BLaER1 (cell line): ENCODE data around the gene SLC5A7.

Experiments used
- H3K27ac ChIP-seq: shearing (Covaris generic); formaldehyde crosslinking; 2 replicates; pipeline ENCODE4 v1.8.1; 2022
- H3K27me3 ChIP-seq: shearing (Covaris generic); formaldehyde crosslinking; 2 replicates; pipeline ENCODE4 v1.8.1; 2022
- H3K36me3 ChIP-seq: shearing (Covaris generic); formaldehyde crosslinking; 2 replicates; pipeline ENCODE4 v1.8.1; 2022
- H3K4me1 ChIP-seq: shearing (Covaris generic); formaldehyde crosslinking; 2 replicates; pipeline ENCODE4 v1.8.1; 2022
- H3K4me2 ChIP-seq: shearing (Covaris generic); formaldehyde crosslinking; 2 replicates; pipeline ENCODE4 v1.8.1; 2022
- H3K4me3 ChIP-seq: shearing (Covaris generic); formaldehyde crosslinking; 2 replicates; pipeline ENCODE4 v1.8.1; 2022
- H3K9ac ChIP-seq: shearing (Covaris generic); formaldehyde crosslinking; 2 replicates; pipeline ENCODE4 v1.8.1; 2022
- H3K9me3 ChIP-seq: shearing (Covaris generic); formaldehyde crosslinking; 2 replicates; pipeline ENCODE4 v1.8.1; 2022
- H4K20me1 ChIP-seq: shearing (Covaris generic); formaldehyde crosslinking; 2 replicates; pipeline ENCODE4 v1.8.1; 2022
- Cebpa-rat ChIP-seq: shearing (Covaris generic); IDR thresholded peaks from 2 replicates; pipeline ENCODE4 v1.8.1; 2022

The SLC5A7 gene

DNA sequence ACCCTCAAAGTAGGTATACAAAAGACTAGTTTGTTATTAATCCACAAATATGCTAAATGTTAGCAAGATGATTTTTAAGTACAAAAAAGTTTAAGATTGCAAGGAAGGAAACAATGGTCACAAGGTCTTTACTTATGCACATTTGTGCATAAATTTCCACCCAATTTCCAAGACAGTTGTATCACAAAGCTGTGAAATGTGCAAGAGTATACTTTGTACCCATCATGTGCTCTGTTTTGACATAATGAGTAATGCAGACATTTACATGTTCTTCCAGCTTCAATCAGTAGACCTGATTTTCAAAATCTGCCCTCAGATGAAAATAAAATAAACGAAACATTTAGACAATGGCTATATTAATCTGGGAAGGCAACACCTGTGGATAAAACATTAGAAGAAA is 27.0 kb downstream of the SLC5A7 start:
- no peak for TF ChIP-seq Cebpa-rat
- Histone ChIP-seq H3K9me3 (peaks cover 22% of the 10 kb centered on the region), H3K27me3 (no peaks in the 10 kb centered on the region), H3K4me2 (no peak overlapping the region), H3K4me3 (no peak overlapping the region), H4K20me1 (no peaks in the 10 kb centered on the region), H3K9ac (no peak overlapping the region), H3K27ac (no peak overlapping the region), H3K4me1 (no peaks in the 10 kb centered on the region), H3K36me3 (no peaks in the 10 kb centered on the region)

DNA sequence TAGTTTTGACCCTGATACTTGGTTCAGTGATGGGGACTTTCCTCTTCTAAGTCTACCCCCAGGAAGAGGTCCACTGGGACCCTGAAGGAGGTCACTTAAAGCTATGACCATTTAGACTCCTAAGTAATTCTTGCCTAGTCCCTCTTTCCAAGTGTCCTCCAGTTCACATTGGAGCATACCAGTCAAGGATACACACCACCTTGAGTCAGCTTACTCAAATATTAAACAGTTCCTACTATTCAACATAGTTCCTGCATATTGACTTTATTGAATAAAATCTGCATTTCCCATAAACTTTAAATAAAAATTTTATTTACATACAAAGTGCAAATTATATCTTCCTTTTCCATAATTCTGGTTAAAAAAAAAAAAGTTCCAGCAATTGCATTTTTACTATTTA is 36.3 kb downstream of the SLC5A7 start:
- H3K4me2 ChIP-seq, result no peak overlapping the region
- H3K36me3 ChIP-seq, result no peaks in the 10 kb centered on the region
- H3K9ac ChIP-seq, result no peak overlapping the region
- H3K9me3 ChIP-seq, result no peaks in the 10 kb centered on the region
- no peak for TF ChIP-seq Cebpa-rat
- H3K4me3 ChIP-seq, result no peak overlapping the region
- no peaks in the 10 kb centered on the region for H4K20me1 ChIP-seq
- no peak overlapping the region for H3K27ac ChIP-seq
- no peaks in the 10 kb centered on the region for H3K27me3 ChIP-seq
- H3K4me1 ChIP-seq, result no peaks in the 10 kb centered on the region

DNA sequence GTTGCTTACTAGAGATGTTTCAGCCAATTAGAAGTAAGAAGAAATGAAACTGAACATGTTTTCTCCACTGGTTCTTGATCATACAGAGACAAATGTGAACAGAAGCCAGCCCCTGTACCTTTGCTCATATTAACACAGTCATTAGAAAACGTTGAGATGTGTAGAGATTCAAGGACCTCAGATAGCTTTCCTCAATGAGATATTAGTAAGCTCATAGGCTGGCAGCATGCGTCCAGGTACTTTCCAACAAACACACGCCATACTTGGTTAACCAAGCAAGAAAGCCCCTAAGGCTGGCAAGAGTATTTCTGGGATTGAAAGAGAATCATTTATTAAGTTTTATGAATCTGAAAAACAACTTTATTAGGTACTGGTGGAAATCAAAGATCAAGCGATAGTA is 37.5 kb downstream of the SLC5A7 start:
- Histone ChIP-seq H3K27me3 (no peaks in the 10 kb centered on the region), H4K20me1 (no peaks in the 10 kb centered on the region), H3K27ac (no peak overlapping the region), H3K36me3 (no peaks in the 10 kb centered on the region), H3K4me1 (no peaks in the 10 kb centered on the region), H3K9ac (no peak overlapping the region), H3K9me3 (no peaks in the 10 kb centered on the region), H3K4me2 (no peak overlapping the region), H3K4me3 (no peak overlapping the region)
- no peak for TF ChIP-seq Cebpa-rat

DNA sequence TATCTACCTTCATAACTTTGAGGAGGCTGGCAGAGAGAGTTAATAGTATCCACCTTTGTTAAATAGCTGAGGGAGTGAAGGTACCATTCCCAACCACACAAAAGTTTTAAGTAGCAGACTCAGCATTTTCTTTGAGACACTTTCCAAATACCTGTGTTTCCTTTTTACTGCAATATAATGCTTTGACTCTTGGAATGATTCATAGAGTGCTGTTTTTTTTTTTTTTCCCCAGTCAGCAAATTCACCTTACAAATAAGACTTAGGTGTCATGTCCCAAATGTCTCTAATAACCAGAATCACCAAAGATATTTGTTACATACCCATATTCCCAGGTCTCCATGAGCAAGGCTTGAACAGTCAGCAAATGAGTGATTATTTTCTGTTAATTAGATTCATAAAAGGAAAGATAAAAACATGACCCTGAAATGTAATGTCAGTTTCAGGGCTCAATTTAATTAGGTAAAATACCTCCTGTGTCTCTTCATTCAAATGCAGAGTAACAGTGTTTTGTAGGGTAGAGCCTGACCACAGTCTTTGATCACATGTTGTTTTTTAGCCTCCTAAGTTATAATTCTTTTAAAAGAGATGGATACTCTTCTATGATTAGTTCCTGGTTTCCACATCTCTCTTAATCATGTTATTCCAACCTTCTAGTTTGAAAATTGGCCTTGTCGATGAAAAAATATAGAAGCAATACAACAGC is 39.9 kb downstream of the SLC5A7 start:
- no peaks in the 10 kb centered on the region for H4K20me1 ChIP-seq
- H3K9ac ChIP-seq, result no peak overlapping the region
- no peak overlapping the region for H3K27ac ChIP-seq

DNA sequence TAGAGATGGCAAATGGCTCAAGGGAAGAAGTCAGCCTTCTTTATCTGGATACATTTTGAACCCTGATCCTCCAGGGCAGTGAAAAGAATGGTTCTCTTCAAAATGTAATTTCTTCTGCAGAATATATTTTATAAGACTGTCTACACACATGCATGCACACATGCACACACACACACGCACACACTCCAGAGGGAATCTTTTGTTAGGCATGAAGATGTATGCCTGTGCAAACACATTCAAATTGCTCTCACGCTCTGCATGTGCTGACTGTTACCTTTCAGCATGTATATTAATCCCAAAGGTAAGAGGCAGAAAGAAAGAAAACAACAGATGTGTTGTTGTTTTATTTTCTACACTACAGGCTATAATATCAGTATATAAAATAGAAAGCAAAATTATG is 43.2 kb downstream of the SLC5A7 start:
- H3K27ac ChIP-seq, result no peak overlapping the region
- H3K4me1 ChIP-seq, result no peaks in the 10 kb centered on the region
- H3K9ac ChIP-seq, result no peak overlapping the region
- no peak overlapping the region for H3K4me3 ChIP-seq
- peaks cover 12% of the 10 kb centered on the region for H3K9me3 ChIP-seq
- H3K36me3 ChIP-seq, result no peaks in the 10 kb centered on the region
- H3K27me3 ChIP-seq, result no peaks in the 10 kb centered on the region
- no peak for TF ChIP-seq Cebpa-rat
- H3K4me2 ChIP-seq, result no peak overlapping the region
- no peaks in the 10 kb centered on the region for H4K20me1 ChIP-seq

More for the DNA sequence above, 39.9 kb downstream of the SLC5A7 start:
- Histone ChIP-seq H3K4me1 (no peaks in the 10 kb centered on the region), H3K4me2 (no peak overlapping the region), H3K36me3 (no peaks in the 10 kb centered on the region), H3K27me3 (no peaks in the 10 kb centered on the region), H3K9me3 (peaks cover 2% of the 10 kb centered on the region), H3K4me3 (no peak overlapping the region)
- no peak for TF ChIP-seq Cebpa-rat

DNA sequence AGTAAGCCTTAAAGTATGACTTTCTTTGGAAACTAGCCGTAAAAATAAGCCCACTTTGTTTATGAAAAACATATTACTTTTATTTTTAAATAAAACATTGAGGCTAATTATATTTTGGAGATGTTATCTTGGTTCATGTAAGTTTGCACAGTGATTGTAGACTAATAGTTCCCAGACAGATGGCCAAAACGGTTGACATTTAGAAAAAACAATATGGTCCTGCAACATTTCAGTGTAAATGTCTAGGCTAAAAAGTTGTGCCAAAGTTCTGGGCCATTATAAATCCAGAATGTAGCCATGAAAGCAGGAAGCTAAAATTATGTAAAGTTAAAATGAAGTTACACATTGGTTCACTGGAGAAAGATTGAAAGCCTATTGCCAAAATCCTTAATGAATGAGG is 43.6 kb downstream of the SLC5A7 start:
- Histone ChIP-seq H3K27me3 (no peaks in the 10 kb centered on the region), H3K36me3 (no peaks in the 10 kb centered on the region), H4K20me1 (no peaks in the 10 kb centered on the region)

DNA sequence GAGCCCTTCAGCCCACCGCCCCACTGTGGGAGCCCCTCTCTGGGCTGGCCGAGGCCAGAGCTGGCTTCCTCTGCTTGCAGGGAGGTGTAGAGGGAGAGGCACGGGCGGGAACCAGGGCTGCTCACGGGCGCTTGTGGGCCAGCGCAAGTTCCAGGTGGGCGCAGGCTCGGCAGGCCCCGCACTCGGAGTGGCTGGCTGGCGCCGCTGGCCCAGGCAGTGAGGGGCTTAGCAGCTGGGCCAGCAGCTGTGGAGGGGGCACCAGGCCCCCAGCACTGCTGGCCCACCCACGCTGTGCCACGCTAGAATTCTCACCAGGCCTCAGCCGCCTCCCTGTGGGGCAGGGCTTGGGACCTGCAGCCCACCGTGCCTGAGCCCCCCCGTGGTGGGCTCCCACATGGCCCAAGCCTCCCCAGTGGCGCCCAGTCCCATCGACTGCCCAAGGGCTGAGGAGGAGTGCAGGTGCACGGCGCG is 45.2 kb downstream of the SLC5A7 start:
- Histone ChIP-seq H3K36me3 (no peaks in the 10 kb centered on the region), H3K9ac (no peak overlapping the region), H3K9me3 (peaks cover 12% of the 10 kb centered on the region), H3K27ac (no peak overlapping the region), H3K4me3 (no peak overlapping the region), H4K20me1 (no peaks in the 10 kb centered on the region), H3K4me2 (no peak overlapping the region), H3K27me3 (no peaks in the 10 kb centered on the region), H3K4me1 (no peaks in the 10 kb centered on the region)
- no peak for TF ChIP-seq Cebpa-rat

More for the DNA sequence above, 43.6 kb downstream of the SLC5A7 start:
- Histone ChIP-seq H3K9me3 (peaks cover 12% of the 10 kb centered on the region), H3K4me2 (no peak overlapping the region), H3K27ac (no peak overlapping the region), H3K4me3 (no peak overlapping the region), H3K9ac (no peak overlapping the region), H3K4me1 (no peaks in the 10 kb centered on the region)
- TF ChIP-seq Cebpa-rat, result no peak

DNA sequence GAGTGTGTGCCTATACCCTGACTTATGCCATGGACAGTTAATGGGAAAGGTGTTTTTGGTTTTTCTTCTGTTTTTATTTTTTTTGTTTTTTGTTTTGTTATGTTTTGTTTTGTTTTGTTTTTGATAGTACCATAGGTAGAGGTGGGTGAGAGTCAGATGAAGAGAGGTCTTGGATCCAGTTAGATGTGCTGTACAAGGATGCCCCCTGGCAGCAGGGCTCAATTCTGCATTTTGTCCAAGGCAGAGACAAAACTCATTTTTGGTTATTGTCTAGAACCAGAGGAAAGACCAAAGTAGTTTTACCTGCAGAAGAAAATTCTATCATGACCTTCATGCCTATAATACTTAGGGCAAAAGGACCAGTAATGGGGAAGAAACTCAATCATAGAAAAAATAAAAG is 48.5 kb downstream of the SLC5A7 start:
- H3K27me3 ChIP-seq, result no peaks in the 10 kb centered on the region
- H3K4me3 ChIP-seq, result no peak overlapping the region
- no peak overlapping the region for H3K4me2 ChIP-seq
- no peaks in the 10 kb centered on the region for H4K20me1 ChIP-seq
- peaks cover 12% of the 10 kb centered on the region for H3K9me3 ChIP-seq
- no peaks in the 10 kb centered on the region for H3K4me1 ChIP-seq
- H3K36me3 ChIP-seq, result no peaks in the 10 kb centered on the region
- TF ChIP-seq Cebpa-rat, result no peak
- no peak overlapping the region for H3K9ac ChIP-seq
- no peak overlapping the region for H3K27ac ChIP-seq

DNA sequence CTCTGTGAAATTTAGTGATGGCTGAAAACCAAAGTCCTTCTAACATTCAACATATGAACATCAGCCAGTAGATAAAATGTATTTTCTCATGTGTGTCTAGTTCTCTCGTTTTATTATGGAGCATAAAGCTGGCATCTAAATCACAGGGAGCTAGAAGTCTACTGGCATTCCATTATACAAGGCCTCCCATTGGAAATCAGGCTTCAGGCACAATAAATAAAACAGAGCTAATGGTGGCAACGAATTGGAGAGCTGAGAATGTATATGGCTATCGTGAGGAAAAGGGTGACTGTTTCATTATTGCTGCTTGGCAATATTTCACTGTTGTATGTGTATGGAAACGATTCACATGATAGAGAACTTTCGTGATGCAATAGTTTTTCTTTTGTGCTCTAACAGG is 62.4 kb downstream of the SLC5A7 start:
- Histone ChIP-seq H3K9me3 (peaks cover 23% of the 10 kb centered on the region), H3K9ac (no peak overlapping the region), H3K4me2 (no peak overlapping the region), H3K4me1 (no peaks in the 10 kb centered on the region), H3K36me3 (no peaks in the 10 kb centered on the region), H4K20me1 (no peaks in the 10 kb centered on the region), H3K27me3 (no peaks in the 10 kb centered on the region), H3K27ac (no peak overlapping the region), H3K4me3 (no peak overlapping the region)
- TF ChIP-seq Cebpa-rat, result no peak

DNA sequence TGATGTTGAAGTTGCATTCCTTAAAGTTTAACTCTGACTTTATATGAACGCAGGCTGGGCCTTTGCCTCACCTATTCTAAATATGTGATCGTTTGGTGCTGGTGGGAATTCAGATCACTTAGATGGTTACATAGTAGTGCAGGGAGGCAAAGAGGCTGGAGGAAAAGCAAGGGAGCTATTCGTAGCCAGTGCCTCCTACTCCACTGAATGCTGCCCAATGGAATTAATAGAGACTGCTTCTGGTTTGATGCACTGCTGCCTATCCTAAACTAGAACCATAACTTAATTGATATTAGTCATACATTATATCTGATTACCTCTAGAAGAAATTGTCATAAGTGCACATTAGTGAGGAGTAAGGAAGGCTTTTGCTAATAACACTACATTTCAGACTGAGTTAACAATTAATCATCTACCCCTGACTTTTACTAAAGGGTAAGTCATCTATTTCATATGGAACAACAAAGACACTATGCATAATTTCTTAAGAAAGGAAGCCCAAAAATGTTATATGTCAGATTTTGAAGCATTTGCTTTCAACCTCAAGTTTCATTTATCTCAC is 72.3 kb downstream of the SLC5A7 start:
- Histone ChIP-seq H3K27me3 (no peaks in the 10 kb centered on the region), H3K9me3 (no peaks in the 10 kb centered on the region), H3K4me3 (no peak overlapping the region), H3K36me3 (no peaks in the 10 kb centered on the region), H4K20me1 (no peaks in the 10 kb centered on the region), H3K4me1 (no peaks in the 10 kb centered on the region), H3K4me2 (no peak overlapping the region), H3K9ac (no peak overlapping the region), H3K27ac (no peak overlapping the region)
- TF ChIP-seq Cebpa-rat, result no peak
